NCI-H1930 (cell line): Measurements from ENCODE around the gene NCAM2.
"Not testable (repeated sequence)": the region's sequence is repeated elsewhere in the genome, so short reads cannot be mapped to it uniquely, and the experiment has no call there.

Experiments
- DNase-seq, 2 experiments: peaks; one replicate each; lab custom pipeline; 2025; lab: John Stamatoyannopoulos, UW

NCAM2 gene

GRCh38 chr21:21324297-21324696 lies 326.1 kb downstream of the NCAM2 start:
- DNase-seq: no peak

GRCh38 chr21:21332492-21332891 lies 334.3 kb downstream of the NCAM2 start:
- DNase-seq: no peak

- DNase-seq: no peak
These were observed 342.8 kb downstream of the NCAM2 start for GRCh38 chr21:21341041-21341440.

- DNase-seq: no peak
These were observed 347.1 kb downstream of the NCAM2 start for GRCh38 chr21:21345296-21345695.

- DNase-seq: no peak
These were observed 347.7 kb downstream of the NCAM2 start for GRCh38 chr21:21345872-21346271.

GRCh38 chr21:21366277-21366676 lies 368.1 kb downstream of the NCAM2 start:
- DNase-seq: no peak

GRCh38 chr21:21367583-21367982 lies 369.4 kb downstream of the NCAM2 start:
- DNase-seq: no peak

- no peak for DNase-seq
These were observed 375.8 kb downstream of the NCAM2 start for GRCh38 chr21:21373969-21374368.

- no peak for DNase-seq
These were observed 384.9 kb downstream of the NCAM2 start for GRCh38 chr21:21383126-21383525.

GRCh38 chr21:21384977-21385376 lies 386.8 kb downstream of the NCAM2 start:
- no peak for DNase-seq

GRCh38 chr21:21385404-21385803 lies 387.2 kb downstream of the NCAM2 start:
- DNase-seq: no peak

- DNase-seq: no peak
These were observed 389.7 kb downstream of the NCAM2 start for GRCh38 chr21:21387916-21388315.

- DNase-seq: no peak
These were observed 395.9 kb downstream of the NCAM2 start for GRCh38 chr21:21394064-21394463.

- DNase-seq: no peak
These were observed 398.2 kb downstream of the NCAM2 start for GRCh38 chr21:21396424-21396823.

- DNase-seq: no peak
These were observed 399.3 kb downstream of the NCAM2 start for GRCh38 chr21:21397464-21397863.

GRCh38 chr21:21401444-21401843 lies 403.2 kb downstream of the NCAM2 start:
- DNase-seq: no peak

GRCh38 chr21:21402187-21402586 lies 404.0 kb downstream of the NCAM2 start:
- not testable (repeated sequence) for DNase-seq

GRCh38 chr21:21404261-21404660 lies 406.1 kb downstream of the NCAM2 start:
- DNase-seq: not testable (repeated sequence)

- no peak for DNase-seq
These were observed 408.7 kb downstream of the NCAM2 start for GRCh38 chr21:21406921-21407320.

- DNase-seq: no peak
These were observed 413.9 kb downstream of the NCAM2 start for GRCh38 chr21:21412096-21412495.

GRCh38 chr21:21415741-21416140 lies 417.5 kb downstream of the NCAM2 start:
- no peak for DNase-seq

- no peak for DNase-seq
These were observed 436.7 kb downstream of the NCAM2 start for GRCh38 chr21:21434944-21435343.

- no peak for DNase-seq
These were observed 437.9 kb downstream of the NCAM2 start for GRCh38 chr21:21436012-21436534.

GRCh38 chr21:21439761-21440160 lies 441.6 kb downstream of the NCAM2 start:
- no peak for DNase-seq

GRCh38 chr21:21457077-21457476 lies 458.9 kb downstream of the NCAM2 start:
- DNase-seq: no peak
